BJ (cell line): Measurements from ENCODE around the gene EXOC3. TPM values are rescaled to one million over a fixed set of nuclear protein-coding genes. Genes with fewer than 3 reads are reported as not detected.

Experiments used
- CTCF ChIA-PET: fragments of 350-600 bp; formaldehyde crosslinking; extraction: SDS; loops from one replicate; lab custom pipeline; 2021; ENCODE audit warnings: antibody characterized with exemption, inconsistent platforms; lab: Yijun Ruan, JAX
- POLR2A ChIA-PET: fragments of 300-600 bp; sonication (Branson Sonifier 250); formaldehyde crosslinking; extraction: SDS; loops from one replicate; lab custom pipeline; 2021; ENCODE audit warnings: antibody characterized with exemption; lab: Charles Lee
- DNase-seq: peaks from one replicate; pipeline ENCODE4 v3.0.0-alpha.2; 2011; ENCODE audit warnings: low read depth
- H3K27me3 ChIP-seq: 2 replicates; pipeline ENCODE4 v1.6.0; 2011; ENCODE audit warnings: low read length; ENCODE audit not compliant: control insufficient read depth, insufficient read depth
- H3K36me3 ChIP-seq: 2 replicates; pipeline ENCODE4 v1.5.1; 2011; ENCODE audit warnings: low read length; ENCODE audit not compliant: control insufficient read depth, insufficient read depth
- H3K4me3 ChIP-seq: 2 replicates; pipeline ENCODE4 v1.5.1; 2011; ENCODE audit warnings: low read depth, mild to moderate bottlenecking, control low read depth, low read length
- CTCF ChIP-seq: IDR thresholded peaks from 2 replicates; pipeline ENCODE4 v1.5.1; 2011; ENCODE audit warnings: low read depth, mild to moderate bottlenecking, control low read depth, inconsistent platforms, low read length, moderate library complexity; ENCODE audit not compliant: insufficient read depth
- polyA plus RNA-seq: library from polyadenylated mRNA; depleted of rRNA; stranded (reverse); fragments of >200 nt; gene quantifications from 2 replicates; pipeline ENCODE4 v1.2.3, GENCODE V29; 2011

EXOC3 gene
- polyA plus RNA-seq, 1 experiment: 32.1 TPM

- POLR2A ChIA-PET: no interaction called here
- H3K4me3 ChIP-seq: no peak overlapping the region
- DNase-seq: no peak
- no peak for TF ChIP-seq CTCF
- peaks cover 27% of the 10 kb centered on the region for H3K36me3 ChIP-seq
- CTCF ChIA-PET: no interaction called here
- no peaks in the 10 kb centered on the region for H3K27me3 ChIP-seq
Observed at GRCh38 chr5:468401-468800, 25.4 kb downstream of the EXOC3 start.

DNA sequence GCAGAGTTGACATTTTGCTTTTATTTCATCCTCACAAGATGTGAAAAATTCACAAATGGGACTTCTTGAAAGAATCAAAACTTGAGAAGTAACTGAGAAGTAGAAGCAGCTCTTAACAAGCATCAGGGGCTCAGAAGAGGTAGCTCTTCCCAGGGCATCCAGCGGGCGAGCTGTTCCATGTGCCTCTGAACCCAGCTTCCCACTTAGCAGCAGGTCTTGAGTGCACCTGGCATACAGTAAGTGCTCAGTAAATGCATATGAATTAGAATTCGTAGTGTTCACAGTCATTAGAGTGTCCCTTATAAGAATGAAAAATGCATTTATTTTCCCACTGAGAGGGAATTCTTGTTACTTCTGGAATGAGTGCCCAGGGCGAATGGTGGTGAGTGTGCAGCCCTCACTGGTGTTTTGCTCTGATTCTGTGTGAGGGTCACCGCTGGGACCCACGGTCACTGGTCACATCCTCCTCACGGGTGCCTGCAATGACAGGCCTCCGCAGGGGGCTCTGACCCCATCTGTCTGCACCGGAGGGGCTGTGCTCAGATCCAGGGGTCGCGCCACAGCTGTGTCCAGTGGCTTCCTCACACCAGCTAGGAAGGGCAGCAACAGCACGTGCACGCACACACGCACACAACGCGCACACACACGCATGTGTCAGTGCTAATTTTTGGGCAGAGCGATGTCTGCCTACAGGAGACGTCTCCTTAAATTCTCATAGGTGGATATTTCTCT is 26.9 kb downstream of the EXOC3 start:
- ChIA-PET CTCF (interaction anchor here (1.0 kb wide), 1 partner anchor 11 kb away, joined by 3 read pairs; no protein-coding TSS in a partner anchor), POLR2A (interaction anchor here (0.7 kb wide), 1 partner anchor 93 kb away, joined by 3 read pairs; no protein-coding TSS in a partner anchor)
- no peak for DNase-seq
- no peak for TF ChIP-seq CTCF
- peaks cover 18% of the 10 kb centered on the region for H3K36me3 ChIP-seq
- H3K4me3 ChIP-seq: no peak overlapping the region
- H3K27me3 ChIP-seq: no peaks in the 10 kb centered on the region

- CTCF ChIA-PET: interaction anchor here (0.8 to 1.2 kb wide), 3 partner anchors 14 to 154 kb away, joined by 3 to 5 read pairs (median 4); partner anchors contain the start of gene AHRR
- Histone ChIP-seq H3K4me3 (no peak overlapping the region), H3K27me3 (no peaks in the 10 kb centered on the region), H3K36me3 (peaks cover 10% of the 10 kb centered on the region)
- TF ChIP-seq CTCF: no peak
- POLR2A ChIA-PET: no interaction called here
- no peak for DNase-seq
Observed at GRCh38 chr5:470961-471749, 28.2 kb downstream of the EXOC3 start.

- Histone ChIP-seq H3K4me3 (peak overlapping the region; percentile 61; the same call in 1 of the 2 replicates), H3K36me3 (peaks cover 8% of the 10 kb centered on the region), H3K27me3 (no peaks in the 10 kb centered on the region)
- POLR2A ChIA-PET: no interaction called here
- no peak for DNase-seq
- no peak for TF ChIP-seq CTCF
- CTCF ChIA-PET: interaction anchor here (0.8 to 3.2 kb wide), 4 partner anchors 15 to 155 kb away, joined by 3 to 11 read pairs (median 4); partner anchors contain the start of gene AHRR
Observed at GRCh38 chr5:471750-472058, 28.7 kb downstream of the EXOC3 start.

GRCh38 chr5:472076-472655 is 29.2 kb downstream of the EXOC3 start:
- POLR2A ChIA-PET: no interaction called here
- CTCF ChIA-PET: interaction anchor here (0.8 to 3.2 kb wide), 4 partner anchors 15 to 155 kb away, joined by 3 to 11 read pairs (median 4); partner anchors contain the start of gene AHRR
- Histone ChIP-seq H3K27me3 (no peaks in the 10 kb centered on the region), H3K36me3 (peaks cover 4% of the 10 kb centered on the region; the same call in 1 of the 2 replicates), H3K4me3 (peak overlapping the region; percentile 61)
- no peak for DNase-seq
- no peak for TF ChIP-seq CTCF
